ACC112 (cell line): ENCODE measurements around the gene BHLHE40.

ENCODE experiments used
- H2AFZ ChIP-seq: fragments of 200-600 bp; sonication (generic); one replicate; pipeline ENCODE4 v1.6.0; 2017; ENCODE audit warnings: antibody characterized with exemption, low read length; ENCODE audit not compliant: unreplicated experiment
- H3K27ac ChIP-seq: fragments of 200-600 bp; sonication (generic); 2 replicates; pipeline ENCODE4 v1.5.1; 2014; ENCODE audit warnings: low read depth, mild to moderate bottlenecking, antibody characterized with exemption, low read length, moderate library complexity
- H3K27me3 ChIP-seq: fragments of 200-600 bp; sonication (generic); 2 replicates; pipeline ENCODE4 v1.6.1; 2014; ENCODE audit warnings: mild to moderate bottlenecking, antibody characterized with exemption, low read length, moderate library complexity, mixed read lengths; ENCODE audit not compliant: insufficient read depth
- H3K36me3 ChIP-seq: fragments of 200-600 bp; sonication (generic); 2 replicates; pipeline ENCODE4 v1.6.1; 2016; ENCODE audit warnings: mild to moderate bottlenecking, antibody characterized with exemption, low read length, moderate library complexity, mixed read lengths; ENCODE audit not compliant: insufficient read depth
- H3K4me1 ChIP-seq: fragments of 200-600 bp; sonication (generic); one replicate; pipeline ENCODE4 v1.6.1; 2016; ENCODE audit warnings: low read length, mixed read lengths; ENCODE audit not compliant: insufficient read depth, unreplicated experiment, control insufficient read depth
- H3K4me3 ChIP-seq: fragments of 200-600 bp; sonication (generic); 2 replicates; pipeline ENCODE4 v1.5.1; 2014; ENCODE audit warnings: mild to moderate bottlenecking, low read depth, low read length
- H3K79me2 ChIP-seq: fragments of 200-600 bp; sonication (generic); one replicate; pipeline ENCODE4 v1.6.0; 2016; ENCODE audit warnings: low read length; ENCODE audit not compliant: control insufficient read depth, unreplicated experiment, insufficient read depth

The BHLHE40 gene

GRCh38 chr3:4979428-4980228 is at the start of gene BHLHE40:
Gene BHLHE40 (plus strand): TSS chr3:4979437. CDS start chr3:4979719, 282 bp downstream.
- H2AFZ ChIP-seq = no peak within 1 kb of the TSS
- H3K4me1 ChIP-seq = peaks cover 31% of the 10 kb centered on the region
- peaks cover 52% of the 10 kb centered on the region for H3K79me2 ChIP-seq
- H3K27ac ChIP-seq = peak within 1 kb of the TSS; percentile 99
- no peaks in the 10 kb centered on the region for H3K27me3 ChIP-seq
- H3K4me3 ChIP-seq = peak within 1 kb of the TSS; percentile 92
- H3K36me3 ChIP-seq = peaks cover 25% of the 10 kb centered on the region

GRCh38 chr3:4930501-4930900 is 48.7 kb upstream of the BHLHE40 start:
- Histone ChIP-seq H3K4me3 (no peak overlapping the region), H3K4me1 (no peaks in the 10 kb centered on the region), H3K27ac (no peak overlapping the region), H3K79me2 (no peaks in the 10 kb centered on the region), H2AFZ (no peak overlapping the region), H3K27me3 (no peaks in the 10 kb centered on the region), H3K36me3 (no peaks in the 10 kb centered on the region)

- H3K36me3 ChIP-seq = no peaks in the 10 kb centered on the region
- H2AFZ ChIP-seq = no peak overlapping the region
- H3K27ac ChIP-seq = no peak overlapping the region
- H3K4me3 ChIP-seq = no peak overlapping the region
- no peaks in the 10 kb centered on the region for H3K79me2 ChIP-seq
- no peaks in the 10 kb centered on the region for H3K27me3 ChIP-seq
- H3K4me1 ChIP-seq = peaks cover 4% of the 10 kb centered on the region
These were observed 45.2 kb upstream of the BHLHE40 start for GRCh38 chr3:4934050-4934449.

- Histone ChIP-seq H3K27me3 (no peaks in the 10 kb centered on the region), H2AFZ (no peak overlapping the region), H3K27ac (no peak overlapping the region), H3K36me3 (no peaks in the 10 kb centered on the region), H3K4me3 (no peak overlapping the region), H3K79me2 (no peaks in the 10 kb centered on the region), H3K4me1 (peaks cover 4% of the 10 kb centered on the region)
These were observed 43.9 kb upstream of the BHLHE40 start for GRCh38 chr3:4935347-4935746.

- H3K27ac ChIP-seq = no peak overlapping the region
- no peaks in the 10 kb centered on the region for H3K79me2 ChIP-seq
- peaks cover 4% of the 10 kb centered on the region for H3K4me1 ChIP-seq
- H3K27me3 ChIP-seq = no peaks in the 10 kb centered on the region
- H3K36me3 ChIP-seq = no peaks in the 10 kb centered on the region
- H3K4me3 ChIP-seq = no peak overlapping the region
- no peak overlapping the region for H2AFZ ChIP-seq
These were observed 42.1 kb upstream of the BHLHE40 start for GRCh38 chr3:4936982-4937614.

GRCh38 chr3:4938281-4938982 is 40.8 kb upstream of the BHLHE40 start:
- Histone ChIP-seq H3K36me3 (no peaks in the 10 kb centered on the region), H3K79me2 (no peaks in the 10 kb centered on the region), H2AFZ (no peak overlapping the region), H3K4me3 (no peak overlapping the region), H3K4me1 (peaks cover 4% of the 10 kb centered on the region), H3K27me3 (no peaks in the 10 kb centered on the region), H3K27ac (no peak overlapping the region)

GRCh38 chr3:4939276-4939675 is 40.0 kb upstream of the BHLHE40 start:
- Histone ChIP-seq H3K4me3 (no peak overlapping the region), H3K4me1 (peaks cover 4% of the 10 kb centered on the region), H3K36me3 (no peaks in the 10 kb centered on the region), H3K27ac (no peak overlapping the region), H3K27me3 (no peaks in the 10 kb centered on the region), H3K79me2 (no peaks in the 10 kb centered on the region), H2AFZ (no peak overlapping the region)

GRCh38 chr3:4940985-4941384 is 38.3 kb upstream of the BHLHE40 start:
- H3K27ac ChIP-seq = no peak overlapping the region
- H3K36me3 ChIP-seq = no peaks in the 10 kb centered on the region
- no peak overlapping the region for H2AFZ ChIP-seq
- H3K4me1 ChIP-seq = peaks cover 4% of the 10 kb centered on the region
- H3K4me3 ChIP-seq = no peak overlapping the region
- H3K27me3 ChIP-seq = no peaks in the 10 kb centered on the region
- no peaks in the 10 kb centered on the region for H3K79me2 ChIP-seq

- no peaks in the 10 kb centered on the region for H3K36me3 ChIP-seq
- no peak overlapping the region for H2AFZ ChIP-seq
- H3K27ac ChIP-seq = no peak overlapping the region
- H3K4me1 ChIP-seq = peaks cover under 1% of the 10 kb centered on the region
- H3K27me3 ChIP-seq = no peaks in the 10 kb centered on the region
- no peaks in the 10 kb centered on the region for H3K79me2 ChIP-seq
- H3K4me3 ChIP-seq = no peak overlapping the region
These were observed 35.7 kb upstream of the BHLHE40 start for GRCh38 chr3:4943549-4943948.

- H3K4me1 ChIP-seq = peaks cover 18% of the 10 kb centered on the region
- no peaks in the 10 kb centered on the region for H3K27me3 ChIP-seq
- no peaks in the 10 kb centered on the region for H3K79me2 ChIP-seq
- no peak overlapping the region for H3K4me3 ChIP-seq
- H3K27ac ChIP-seq = no peak overlapping the region
- H3K36me3 ChIP-seq = no peaks in the 10 kb centered on the region
- H2AFZ ChIP-seq = no peak overlapping the region
These were observed 33.9 kb upstream of the BHLHE40 start for GRCh38 chr3:4945324-4945723.
